Measurements from ENCODE around the gene PTRH2.

Gene PTRH2

DNA sequence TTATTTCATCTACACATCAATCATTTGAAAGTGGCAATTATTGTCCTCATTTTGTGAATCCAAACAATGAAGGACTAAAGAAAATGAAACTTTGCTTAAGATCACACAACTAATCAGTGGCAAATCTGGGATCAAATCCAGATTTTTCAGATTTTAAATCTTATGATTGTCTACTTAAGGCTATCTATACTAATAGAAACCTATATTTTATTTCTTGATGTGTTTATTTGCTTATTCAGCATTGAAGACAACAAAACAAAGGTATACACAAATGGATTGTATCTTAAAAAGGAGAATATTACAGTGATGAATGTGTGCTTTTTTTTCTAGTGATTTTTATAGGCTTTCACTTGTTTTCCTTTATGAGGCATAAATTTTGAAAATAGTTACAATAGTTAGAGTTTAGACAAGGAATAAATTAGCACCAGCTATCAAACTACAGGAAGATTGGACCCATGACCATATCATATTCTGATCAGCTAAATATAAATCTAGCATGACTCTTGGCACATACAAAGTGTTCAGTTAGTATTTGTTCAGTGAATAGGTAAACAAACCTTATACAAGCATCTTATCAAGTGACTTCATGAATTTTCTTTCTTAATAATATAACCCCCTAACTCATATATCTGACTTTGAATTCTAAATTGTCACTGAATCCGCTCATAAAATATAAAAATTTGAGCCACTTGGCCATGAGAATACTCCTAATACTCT lies 20.7 kb upstream of the PTRH2 start:
- Histone ChIP-seq H3K9me2 (ENCODE audit: low read depth, low read length) (no peaks in the 10 kb centered on the region), H3K9ac (ENCODE audit: low read length) (no peak overlapping the region), H2AFZ (ENCODE audit: low read length) (no peak overlapping the region), H3K27ac (ENCODE audit: low read depth, low read length, poor library complexity, severe bottlenecking) (no peak overlapping the region), H3K4me3 (ENCODE audit: low read depth, low read length, poor library complexity, severe bottlenecking) (no peak overlapping the region), H3F3A (ENCODE audit: insufficient read depth, low read length) (peaks cover 4% of the 10 kb centered on the region; the same call in 1 of the 2 replicates), H4K20me1 (ENCODE audit: insufficient read depth, low read length) (no peaks in the 10 kb centered on the region), H3K36me3 (ENCODE audit: insufficient read depth, low read length) (peaks cover 3% of the 10 kb centered on the region; the same call in 1 of the 2 replicates), H3K4me1 (ENCODE audit: insufficient read depth, low read length, severe bottlenecking) (no peaks in the 10 kb centered on the region), H3K27me3 (ENCODE audit: insufficient read depth, low read length) (no peaks in the 10 kb centered on the region), H3K9me3 (ENCODE audit: low read length) (no peaks in the 10 kb centered on the region), H3K79me2 (ENCODE audit: insufficient read depth, low read length) (peaks cover 31% of the 10 kb centered on the region), H3K4me2 (ENCODE audit: low read length) (no peak overlapping the region)
- TF ChIP-seq EZH2 (IDR thresholded peaks at IDR 0.05; ENCODE audit: borderline replicate concordance, low read length): no peak
- TF ChIP-seq, protein P1, sequence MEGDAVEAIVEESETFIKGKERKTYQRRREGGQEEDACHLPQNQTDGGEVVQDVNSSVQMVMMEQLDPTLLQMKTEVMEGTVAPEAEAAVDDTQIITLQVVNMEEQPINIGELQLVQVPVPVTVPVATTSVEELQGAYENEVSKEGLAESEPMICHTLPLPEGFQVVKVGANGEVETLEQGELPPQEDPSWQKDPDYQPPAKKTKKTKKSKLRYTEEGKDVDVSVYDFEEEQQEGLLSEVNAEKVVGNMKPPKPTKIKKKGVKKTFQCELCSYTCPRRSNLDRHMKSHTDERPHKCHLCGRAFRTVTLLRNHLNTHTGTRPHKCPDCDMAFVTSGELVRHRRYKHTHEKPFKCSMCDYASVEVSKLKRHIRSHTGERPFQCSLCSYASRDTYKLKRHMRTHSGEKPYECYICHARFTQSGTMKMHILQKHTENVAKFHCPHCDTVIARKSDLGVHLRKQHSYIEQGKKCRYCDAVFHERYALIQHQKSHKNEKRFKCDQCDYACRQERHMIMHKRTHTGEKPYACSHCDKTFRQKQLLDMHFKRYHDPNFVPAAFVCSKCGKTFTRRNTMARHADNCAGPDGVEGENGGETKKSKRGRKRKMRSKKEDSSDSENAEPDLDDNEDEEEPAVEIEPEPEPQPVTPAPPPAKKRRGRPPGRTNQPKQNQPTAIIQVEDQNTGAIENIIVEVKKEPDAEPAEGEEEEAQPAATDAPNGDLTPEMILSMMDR (IDR thresholded peaks at IDR 0.05; ENCODE audit: low read length): no peak

DNA sequence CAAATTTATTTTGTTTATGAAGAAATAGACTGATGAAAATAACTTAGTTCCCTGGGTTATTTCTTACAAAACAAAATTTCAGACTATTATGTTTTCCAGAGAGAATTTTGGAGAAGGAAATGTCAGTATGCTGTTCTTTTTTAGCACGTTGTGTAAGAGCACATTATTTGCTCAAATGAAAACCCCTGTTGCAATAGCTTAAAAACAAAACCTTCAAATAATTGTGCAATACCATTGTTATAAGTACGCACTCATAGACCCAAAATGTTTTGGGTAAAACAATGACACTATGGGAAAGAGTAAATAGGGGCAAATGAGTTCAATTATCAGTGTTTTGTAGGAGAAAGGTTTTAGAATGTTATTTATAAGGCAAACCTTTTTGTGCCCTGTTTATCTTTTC lies 18.5 kb upstream of the PTRH2 start:
- H3K27ac ChIP-seq (ENCODE audit: low read depth, low read length, poor library complexity, severe bottlenecking): no peak overlapping the region
- no peaks in the 10 kb centered on the region for H3K4me1 ChIP-seq (ENCODE audit: insufficient read depth, low read length, severe bottlenecking)
- no peaks in the 10 kb centered on the region for H4K20me1 ChIP-seq (ENCODE audit: insufficient read depth, low read length)
- H3K36me3 ChIP-seq (ENCODE audit: insufficient read depth, low read length): no peaks in the 10 kb centered on the region
- TF ChIP-seq, protein P1 (IDR thresholded peaks at IDR 0.05; ENCODE audit: low read length): no peak
- TF ChIP-seq EZH2 (IDR thresholded peaks at IDR 0.05; ENCODE audit: borderline replicate concordance, low read length): no peak
- no peak overlapping the region for H3K4me2 ChIP-seq (ENCODE audit: low read length)
- no peaks in the 10 kb centered on the region for H3K27me3 ChIP-seq (ENCODE audit: insufficient read depth, low read length)
- no peak overlapping the region for H3K4me3 ChIP-seq (ENCODE audit: low read depth, low read length, poor library complexity, severe bottlenecking)
- no peak overlapping the region for H3K9ac ChIP-seq (ENCODE audit: low read length)
- no peaks in the 10 kb centered on the region for H3K9me2 ChIP-seq (ENCODE audit: low read depth, low read length)
- H2AFZ ChIP-seq (ENCODE audit: low read length): no peak overlapping the region
- peaks cover 33% of the 10 kb centered on the region for H3K79me2 ChIP-seq (ENCODE audit: insufficient read depth, low read length)
- peaks cover 3% of the 10 kb centered on the region; the same call in 1 of the 2 replicates for H3F3A ChIP-seq (ENCODE audit: insufficient read depth, low read length)
- H3K9me3 ChIP-seq (ENCODE audit: low read length): no peaks in the 10 kb centered on the region

DNA sequence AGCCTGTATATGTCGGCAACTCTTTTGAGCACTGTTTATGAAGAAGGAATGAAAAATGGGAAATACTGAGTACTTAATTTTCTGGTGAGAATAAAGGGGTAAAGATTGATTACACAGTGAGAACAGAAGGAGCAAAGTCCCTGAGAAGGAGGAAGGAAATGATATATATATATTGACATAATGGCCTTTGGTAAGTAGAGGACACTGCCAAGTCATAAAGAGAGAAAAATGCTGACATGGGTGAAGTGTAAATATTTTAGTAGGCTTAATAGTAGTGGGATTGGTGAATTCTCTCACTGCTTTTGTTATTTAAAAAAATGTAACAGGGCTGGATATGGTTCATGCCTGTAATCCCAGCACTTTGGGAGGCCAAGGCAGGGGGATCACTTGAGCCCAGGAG lies 16.4 kb upstream of the PTRH2 start:
- Histone ChIP-seq H2AFZ (ENCODE audit: low read length) (no peak overlapping the region), H3K9me3 (ENCODE audit: low read length) (no peaks in the 10 kb centered on the region), H3K4me1 (ENCODE audit: insufficient read depth, low read length, severe bottlenecking) (no peaks in the 10 kb centered on the region), H3K27ac (ENCODE audit: low read depth, low read length, poor library complexity, severe bottlenecking) (no peak overlapping the region), H3F3A (ENCODE audit: insufficient read depth, low read length) (no peaks in the 10 kb centered on the region), H4K20me1 (ENCODE audit: insufficient read depth, low read length) (no peaks in the 10 kb centered on the region), H3K27me3 (ENCODE audit: insufficient read depth, low read length) (no peaks in the 10 kb centered on the region), H3K4me3 (ENCODE audit: low read depth, low read length, poor library complexity, severe bottlenecking) (no peak overlapping the region), H3K4me2 (ENCODE audit: low read length) (no peak overlapping the region), H3K79me2 (ENCODE audit: insufficient read depth, low read length) (peaks cover 46% of the 10 kb centered on the region), H3K36me3 (ENCODE audit: insufficient read depth, low read length) (no peaks in the 10 kb centered on the region), H3K9me2 (ENCODE audit: low read depth, low read length) (no peaks in the 10 kb centered on the region), H3K9ac (ENCODE audit: low read length) (no peak overlapping the region)
- TF ChIP-seq, protein P1 (IDR thresholded peaks at IDR 0.05; ENCODE audit: low read length): no peak
- TF ChIP-seq EZH2 (IDR thresholded peaks at IDR 0.05; ENCODE audit: borderline replicate concordance, low read length): no peak

All from OCI-LY1 (cell line).